GM10266 (cell line): ENCODE data around the gene LYPD3.
"Not testable (repeated sequence)": the region's sequence is repeated elsewhere in the genome, so short reads cannot be mapped to it uniquely, and the experiment has no call there.

Source experiments
- DNase-seq: peaks from one replicate; pipeline ENCODE4 v3.0.0; 2012; ENCODE audit errors: extremely low spot score
- CTCF ChIP-seq: IDR thresholded peaks from 2 replicates; pipeline ENCODE4 v1.5.1; 2012; ENCODE audit warnings: mild to moderate bottlenecking, low read depth; ENCODE audit not compliant: control insufficient read depth, insufficient read depth; ENCODE audit errors: missing control alignments

LYPD3 gene

GRCh38 chr19:43441716-43442115, 23.7 kb downstream of the LYPD3 start:
- DNase-seq = no peak
- TF ChIP-seq CTCF = no peak

GRCh38 chr19:43439709-43440063, 25.7 kb downstream of the LYPD3 start:
- TF ChIP-seq CTCF = no peak
- DNase-seq = no peak

- no peak for TF ChIP-seq CTCF
- no peak for DNase-seq
Measured at GRCh38 chr19:43439032-43439708, 26.2 kb downstream of the LYPD3 start.

- DNase-seq = no peak
- no peak for TF ChIP-seq CTCF
Measured at GRCh38 chr19:43438291-43439031, 26.9 kb downstream of the LYPD3 start.

GRCh38 chr19:43437712-43438111, 27.7 kb downstream of the LYPD3 start:
- TF ChIP-seq CTCF = no peak
- DNase-seq = no peak

- not testable (repeated sequence) for DNase-seq
Measured at GRCh38 chr19:43437284-43437683, 28.1 kb downstream of the LYPD3 start.

GRCh38 chr19:43435775-43436174, 29.6 kb downstream of the LYPD3 start:
- no peak for DNase-seq
- no peak for TF ChIP-seq CTCF
